Thyroid gland (tissue), 4 donors: ENCODE data around the gene SLC47A2.

Experiments
- POLR2A ChIP-seq, 2 donors: fragments of 450-650 bp; IDR thresholded peaks; one replicate each; pipeline ENCODE4 v1.6.1; 2017; ENCODE audit warnings: antibody characterized with exemption in 2 of 2, mild to moderate bottlenecking in 2 of 2, moderate library complexity in 1 of 2
- TF ChIP-seq, protein P1 (sequence below), 6 experiments: fragments of 200-600 bp in 3 of 6; fragments of 450-650 bp in 3 of 6; sonication (generic) in 3 of 6; IDR thresholded peaks; one replicate each; pipeline ENCODE4 v1.5.1; 2016 to 2019; ENCODE audit warnings: antibody characterized with exemption in 6 of 6, mild to moderate bottlenecking in 2 of 6, inconsistent platforms in 1 of 6, moderate library complexity in 1 of 6

DNA sequence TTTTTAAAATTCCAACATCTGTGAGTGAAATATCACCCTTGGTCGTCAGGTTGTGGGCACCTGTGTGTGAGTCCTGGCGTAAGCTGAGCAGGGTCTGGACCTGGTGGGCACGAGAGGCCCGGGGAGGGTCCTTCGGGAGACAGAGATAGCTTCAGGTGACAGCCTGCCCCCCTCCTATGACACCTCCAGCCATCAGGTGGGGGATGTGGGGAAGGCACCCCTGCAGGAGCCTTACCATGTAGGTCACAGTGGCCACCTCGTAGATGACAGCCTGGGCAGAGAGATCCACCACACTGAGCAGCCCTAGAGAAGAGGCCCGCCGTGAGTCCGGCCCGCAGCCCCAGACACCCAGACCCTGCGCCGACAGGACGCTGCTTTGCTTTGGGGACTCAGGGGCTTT lies 11.2 kb downstream of the SLC47A2 start:
- TF ChIP-seq, protein P1, sequence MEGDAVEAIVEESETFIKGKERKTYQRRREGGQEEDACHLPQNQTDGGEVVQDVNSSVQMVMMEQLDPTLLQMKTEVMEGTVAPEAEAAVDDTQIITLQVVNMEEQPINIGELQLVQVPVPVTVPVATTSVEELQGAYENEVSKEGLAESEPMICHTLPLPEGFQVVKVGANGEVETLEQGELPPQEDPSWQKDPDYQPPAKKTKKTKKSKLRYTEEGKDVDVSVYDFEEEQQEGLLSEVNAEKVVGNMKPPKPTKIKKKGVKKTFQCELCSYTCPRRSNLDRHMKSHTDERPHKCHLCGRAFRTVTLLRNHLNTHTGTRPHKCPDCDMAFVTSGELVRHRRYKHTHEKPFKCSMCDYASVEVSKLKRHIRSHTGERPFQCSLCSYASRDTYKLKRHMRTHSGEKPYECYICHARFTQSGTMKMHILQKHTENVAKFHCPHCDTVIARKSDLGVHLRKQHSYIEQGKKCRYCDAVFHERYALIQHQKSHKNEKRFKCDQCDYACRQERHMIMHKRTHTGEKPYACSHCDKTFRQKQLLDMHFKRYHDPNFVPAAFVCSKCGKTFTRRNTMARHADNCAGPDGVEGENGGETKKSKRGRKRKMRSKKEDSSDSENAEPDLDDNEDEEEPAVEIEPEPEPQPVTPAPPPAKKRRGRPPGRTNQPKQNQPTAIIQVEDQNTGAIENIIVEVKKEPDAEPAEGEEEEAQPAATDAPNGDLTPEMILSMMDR (IDR thresholded peaks at IDR 0.05) = no peak
- no peak for TF ChIP-seq POLR2A (IDR thresholded peaks at IDR 0.05)
